Lower leg skin (tissue), 4 donors: ENCODE data around the gene TMPO. TPM values are rescaled to one million over a fixed set of nuclear protein-coding genes. Genes with fewer than 3 reads are reported as not detected.
"Not testable (repeated sequence)": the region's sequence is repeated elsewhere in the genome, so short reads cannot be mapped to it uniquely, and the experiment has no call there.

ENCODE experiments used
- DNase-seq, 2 donors: peaks; one replicate each; pipeline ENCODE4 v3.0.0-alpha.2; 2019; ENCODE audit warnings: low spot score in 2 of 2
- H3K4me3 ChIP-seq: fragments of 200-600 bp; sonication (generic); 2 replicates; pipeline ENCODE4 v1.5.1; 2017; ENCODE audit warnings: mild to moderate bottlenecking, low read depth; ENCODE audit not compliant: poor library complexity, severe bottlenecking
- CTCF ChIP-seq, 3 donors: fragments of 450-650 bp; IDR thresholded peaks; one replicate each; pipeline ENCODE4 v1.5.1; 2016; ENCODE audit warnings: antibody characterized with exemption in 3 of 3, mild to moderate bottlenecking in 3 of 3, moderate library complexity in 2 of 3
- POLR2A ChIP-seq, 2 donors: fragments of 450-650 bp; IDR thresholded peaks; one replicate each; pipeline ENCODE4 v1.6.1; 2016 to 2017; ENCODE audit warnings: antibody characterized with exemption in 2 of 2, mild to moderate bottlenecking in 1 of 2, moderate library complexity in 1 of 2
- WGBS, 2 donors: methylation state at CpG; one replicate each; pipeline ENCODE4 v1.1.5; 2018; 5-methylcytosine and 5-hydroxymethylcytosine counted together
- intact Hi-C: fragments of 100-400 bp; cut with DNase I; formaldehyde crosslinking; loops from one replicate; pipeline ENCODE4 v1.15.0; 2023; ENCODE audit warnings: low total_unique reads
- total RNA-seq, 4 donors: library from RNA; depleted of rRNA; stranded (reverse); fragments of >200 nt; gene quantifications; one replicate each; pipeline ENCODE4 v1.1.0, GENCODE V29; 2016

TMPO gene
- total RNA-seq, 4 donors from 2014 or later = 43.1 to 62.9 (median 54.8) TPM

DNA sequence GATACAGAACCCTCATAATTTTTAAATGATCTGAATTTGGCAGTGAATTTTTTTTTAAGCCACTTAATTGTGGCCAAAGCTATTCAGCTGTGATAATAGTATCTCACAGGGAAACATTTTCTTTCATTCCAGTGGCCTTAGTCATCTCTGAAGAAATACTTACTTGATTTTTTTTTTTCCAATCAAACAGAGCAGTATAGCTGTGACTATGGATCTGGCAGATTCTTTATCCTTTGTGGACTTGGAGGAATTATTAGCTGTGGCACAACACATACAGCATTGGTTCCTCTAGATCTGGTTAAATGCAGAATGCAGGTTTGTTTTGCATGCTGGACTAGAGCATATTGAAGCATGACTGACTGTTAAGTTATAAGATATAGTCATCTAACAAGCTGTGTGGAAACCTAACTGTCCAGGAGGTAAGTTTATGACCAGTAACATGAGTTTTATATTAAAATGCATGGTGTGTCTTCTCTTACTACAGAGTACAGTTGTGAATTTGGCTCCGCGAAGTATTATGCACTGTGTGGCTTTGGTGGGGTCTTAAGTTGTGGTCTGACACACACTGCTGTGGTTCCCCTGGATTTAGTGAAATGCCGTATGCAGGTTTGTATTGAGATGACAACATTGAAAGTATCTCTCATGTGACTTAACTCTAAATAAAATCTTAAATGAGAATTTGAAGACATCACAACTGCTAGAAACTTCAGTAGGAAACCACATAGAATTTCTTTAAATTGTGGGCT, 80.0 kb downstream of the TMPO start:
- no peak for DNase-seq
- WGBS, 2 donors = 65 to 71% methylated on average over 3 of the region's 3 CpGs
- TF ChIP-seq CTCF (IDR thresholded peaks at IDR 0.05) (no peak), POLR2A (IDR thresholded peaks at IDR 0.05) (no peak)
- no peak overlapping the region for H3K4me3 ChIP-seq
- intact Hi-C loops = no loop called here

GRCh38 chr12:98597313-98597712, 81.9 kb downstream of the TMPO start:
- intact Hi-C loops, DNase-seq, H3K4me3 ChIP-seq: not testable (repeated sequence)
- 86 to 93% methylated on average over 5 of the region's 5 CpGs for WGBS, 2 donors

Other genes starting within 250 kb of the TMPO start
- gene SLC25A3, start 78.1 kb downstream of the TMPO start, total RNA-seq = 100 to 1,000 TPM; 371 to 467 (median 424) TPM
- gene IKBIP, start 129.2 kb downstream of the TMPO start, total RNA-seq = 1 to 10 TPM in 3 of 4 donors, under 1 TPM in 1; 0.42 to 5.3 (median 3.2) TPM
- 1 to 10 TPM; 5.7 to 8.5 (median 6.5) TPM for gene APAF1, start 129.7 kb downstream of the TMPO start, total RNA-seq